ENCODE measurements around the gene PRPSAP1.

The PRPSAP1 gene

DNA sequence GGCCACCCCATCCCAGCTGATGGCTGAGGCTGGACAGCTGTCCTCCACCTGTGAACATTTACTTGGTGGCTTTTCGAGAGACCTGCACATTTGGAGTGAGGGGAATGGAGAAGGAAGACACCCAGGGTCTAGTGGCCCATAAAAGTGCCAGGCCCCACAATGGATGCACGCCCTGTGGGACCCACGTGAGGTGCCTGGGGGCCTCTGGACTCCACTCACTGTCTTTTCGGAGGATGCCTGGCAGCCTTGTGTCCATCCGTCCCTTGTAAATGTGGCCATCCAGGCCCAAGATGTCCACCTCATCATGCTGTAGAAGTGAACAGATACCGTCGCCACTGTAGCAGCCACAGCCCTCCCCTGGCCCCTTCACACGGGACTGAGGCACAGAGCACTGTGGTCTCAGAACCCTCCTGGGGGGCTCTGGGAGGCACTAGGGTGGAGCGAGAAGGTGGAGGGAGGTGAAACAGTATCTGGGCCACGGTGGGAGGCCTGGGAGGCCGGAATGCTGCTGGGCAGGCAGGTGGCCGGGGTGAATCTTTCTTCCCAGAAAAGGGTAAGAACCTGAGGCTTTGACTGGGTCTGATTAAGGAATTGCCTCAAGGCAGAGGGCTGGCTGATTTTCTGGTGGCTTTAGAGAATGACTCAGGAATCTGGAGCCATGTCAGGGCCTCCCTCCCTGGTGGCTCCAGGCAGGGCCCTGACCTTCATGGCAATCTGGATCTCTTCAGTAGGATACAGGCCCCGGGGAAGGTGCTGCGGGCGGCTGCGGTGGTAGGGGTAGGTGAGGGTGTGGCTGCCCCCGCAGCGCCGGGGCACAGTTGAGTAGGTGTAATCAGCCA lies 77.0 kb downstream of the PRPSAP1 start:
- TF ChIP-seq POLR2AphosphoS5 (IDR thresholded peaks at IDR 0.05; ENCODE audit: low read depth, low read length) (no peak), FOXP2 (optimal IDR thresholded peaks at IDR 0.05; ENCODE audit: borderline replicate concordance, extremely low read depth, extremely low read length, insufficient read depth) (no peak), TAF1 (IDR thresholded peaks at IDR 0.05; ENCODE audit: borderline replicate concordance, insufficient read depth, low read length) (no peak), REST (IDR thresholded peaks at IDR 0.05; ENCODE audit: insufficient read depth in 1 of 2, low read depth in 2 of 2, low read length in 2 of 2) (no peak), SIN3A (IDR thresholded peaks at IDR 0.05; ENCODE audit: borderline replicate concordance, insufficient read depth, low read length) (no peak)

DNA sequence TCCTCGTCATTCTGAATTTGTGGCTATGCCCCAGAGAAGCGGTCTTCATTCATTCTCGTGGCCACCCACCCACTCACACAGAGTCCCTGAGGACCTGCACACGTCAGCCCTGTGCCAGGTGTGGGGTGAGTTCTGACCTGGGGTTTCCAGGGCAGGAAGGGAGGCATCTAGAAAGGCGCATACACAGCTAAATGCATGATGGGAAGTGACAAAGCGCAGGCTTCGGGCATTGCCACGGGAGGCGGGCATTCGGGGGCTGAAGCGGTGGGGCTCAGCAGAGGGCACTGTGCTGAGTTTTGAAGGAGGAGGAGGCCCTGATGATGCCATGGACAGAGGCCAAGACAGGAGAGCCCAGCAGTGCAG lies 77.7 kb downstream of the PRPSAP1 start:
- TF ChIP-seq SIN3A (IDR thresholded peaks at IDR 0.05; ENCODE audit: borderline replicate concordance, insufficient read depth, low read length) (no peak), REST (IDR thresholded peaks at IDR 0.05; ENCODE audit: insufficient read depth in 1 of 2, low read depth in 2 of 2, low read length in 2 of 2) (no peak), TAF1 (IDR thresholded peaks at IDR 0.05; ENCODE audit: borderline replicate concordance, insufficient read depth, low read length) (no peak), FOXP2 (optimal IDR thresholded peaks at IDR 0.05; ENCODE audit: borderline replicate concordance, extremely low read depth, extremely low read length, insufficient read depth) (no peak), POLR2AphosphoS5 (IDR thresholded peaks at IDR 0.05; ENCODE audit: low read depth, low read length) (no peak)

DNA sequence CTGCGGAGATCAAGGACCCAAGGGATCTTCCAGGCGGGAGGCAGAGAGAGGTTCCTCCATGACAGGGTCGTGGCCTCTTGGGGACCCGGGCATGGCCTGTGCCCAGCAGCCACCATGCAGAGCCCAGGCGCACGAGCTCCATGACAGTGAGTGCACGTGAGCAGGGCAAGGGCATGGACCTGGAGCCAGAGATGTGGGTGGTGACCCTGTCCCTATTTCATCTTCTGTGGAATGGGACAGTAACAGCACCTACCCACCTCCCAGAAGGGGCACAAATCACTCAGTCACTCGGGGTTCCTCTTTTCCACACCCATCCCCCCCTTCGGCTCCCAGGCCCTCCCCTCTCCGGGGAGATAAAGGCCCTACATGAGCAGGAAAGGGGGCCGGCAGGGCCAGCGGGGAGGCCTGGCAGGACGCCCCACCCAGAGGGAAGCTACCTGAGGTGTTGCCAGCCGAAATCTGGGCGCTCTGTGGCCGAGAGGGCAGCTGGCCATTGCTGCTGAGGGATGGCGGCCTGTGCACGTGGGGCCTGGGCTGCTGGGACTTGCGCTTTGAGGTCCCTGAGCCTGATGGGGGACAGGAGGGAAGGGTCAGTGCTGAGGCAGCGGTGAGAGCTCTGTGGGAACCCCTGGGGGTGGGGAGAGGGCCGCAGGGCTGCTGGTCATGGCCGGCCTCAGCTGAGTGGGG lies 78.2 kb downstream of the PRPSAP1 start:
- TF ChIP-seq FOXP2 (optimal IDR thresholded peaks at IDR 0.05; ENCODE audit: borderline replicate concordance, extremely low read depth, extremely low read length, insufficient read depth) (no peak), REST (IDR thresholded peaks at IDR 0.05; ENCODE audit: insufficient read depth in 1 of 2, low read depth in 2 of 2, low read length in 2 of 2) (no peak), SIN3A (IDR thresholded peaks at IDR 0.05; ENCODE audit: borderline replicate concordance, insufficient read depth, low read length) (no peak), POLR2AphosphoS5 (IDR thresholded peaks at IDR 0.05; ENCODE audit: low read depth, low read length) (no peak), TAF1 (IDR thresholded peaks at IDR 0.05; ENCODE audit: borderline replicate concordance, insufficient read depth, low read length) (no peak)

GRCh38 chr17:76274112-76274956 lies 79.4 kb downstream of the PRPSAP1 start:
- TF ChIP-seq SIN3A (IDR thresholded peaks at IDR 0.05; ENCODE audit: borderline replicate concordance, insufficient read depth, low read length) (no peak), POLR2AphosphoS5 (IDR thresholded peaks at IDR 0.05; ENCODE audit: low read depth, low read length) (no peak), TAF1 (IDR thresholded peaks at IDR 0.05; ENCODE audit: borderline replicate concordance, insufficient read depth, low read length) (peak; percentile 44; the same call in 1 of the 2 replicates)

- TF ChIP-seq POLR2AphosphoS5 (IDR thresholded peaks at IDR 0.05; ENCODE audit: low read depth, low read length) = no peak
- TF ChIP-seq SIN3A (IDR thresholded peaks at IDR 0.05; ENCODE audit: borderline replicate concordance, insufficient read depth, low read length) = no peak
- no peak for TF ChIP-seq TAF1 (IDR thresholded peaks at IDR 0.05; ENCODE audit: borderline replicate concordance, insufficient read depth, low read length)
- TF ChIP-seq REST (IDR thresholded peaks at IDR 0.05; ENCODE audit: insufficient read depth in 1 of 2, low read depth in 2 of 2, low read length in 2 of 2) = no peak
- no peak for TF ChIP-seq FOXP2 (optimal IDR thresholded peaks at IDR 0.05; ENCODE audit: borderline replicate concordance, extremely low read depth, extremely low read length, insufficient read depth)
Observed at GRCh38 chr17:76273445-76274111, 80.1 kb downstream of the PRPSAP1 start.
